B cell (primary cell): ENCODE results near the gene MLF2. TPM values are rescaled to one million over a fixed set of nuclear protein-coding genes. Genes with fewer than 3 reads are reported as not detected.

Source experiments
- ATAC-seq: fragments of 200-7000 bp; cut with Tn5 transposase; one replicate; pipeline ENCODE4 v1.10.0; 2021; ENCODE audit warnings: low read depth, mild to moderate bottlenecking, moderate number of reproducible peaks, moderate library complexity
- CTCF ChIA-PET: fragments of 350-600 bp; sonication (Branson Sonifier 250); formaldehyde crosslinking; loops from one replicate; lab custom pipeline; 2021; ENCODE audit warnings: antibody characterized with exemption, inconsistent platforms; lab: Charles Lee
- POLR2A ChIA-PET: fragments of 350-600 bp; sonication (Branson Sonifier 250); formaldehyde crosslinking; loops from one replicate; lab custom pipeline; 2021; ENCODE audit warnings: antibody characterized with exemption; lab: Charles Lee
- DNase-seq: peaks from one replicate; pipeline ENCODE4 v3.0.0; 2013
- H2AFZ ChIP-seq: 2 replicates; pipeline ENCODE4 v1.6.1; 2012; ENCODE audit warnings: mild to moderate bottlenecking, low read depth, low read length; ENCODE audit not compliant: insufficient read depth, poor library complexity, severe bottlenecking
- H3K27ac ChIP-seq, 2 donors: 1 replicate in 1 of 2; 2 replicates in 1 of 2; pipeline ENCODE4 v1.5.1; 2012 to 2013; ENCODE audit warnings: low read length in 2 of 2, mild to moderate bottlenecking in 2 of 2, moderate library complexity in 1 of 2
- H3K27me3 ChIP-seq, 4 experiments: fragments of 200-600 bp in 1 of 4; sonication (generic) in 1 of 4; replicated peaks in 1 of 4; 1 replicate in 2 of 4; 2 replicates in 2 of 4; pipeline versions ENCODE4 v1.6.1 to v1.7.0; 2013 to 2016; ENCODE audit warnings: low read length in 3 of 4, mild to moderate bottlenecking in 2 of 4, mixed read lengths in 1 of 4, moderate library complexity in 1 of 4; ENCODE audit not compliant: insufficient read depth in 4 of 4, control insufficient read depth in 3 of 4; ENCODE audit errors: control extremely low read depth in 1 of 4
- H3K36me3 ChIP-seq, 2 experiments: replicated peaks in 1 of 2; 1 replicate in 1 of 2; 2 replicates in 1 of 2; pipeline versions ENCODE4 v1.6.1 to v1.7.1; 2013; ENCODE audit warnings: low read length in 1 of 2; ENCODE audit not compliant: insufficient read depth in 2 of 2, control insufficient read depth in 1 of 2; ENCODE audit errors: control extremely low read depth in 1 of 2, extremely low read depth in 1 of 2
- H3K4me1 ChIP-seq, 2 donors: fragments of 200-600 bp in 1 of 2; sonication (generic) in 1 of 2; 1 replicate in 1 of 2; 2 replicates in 1 of 2; pipeline versions ENCODE4 v1.5.1 to v1.6.1; 2013 to 2017; ENCODE audit warnings: low read length in 2 of 2; ENCODE audit not compliant: control insufficient read depth in 2 of 2, insufficient read depth in 2 of 2
- H3K4me2 ChIP-seq: replicated peaks from 2 replicates; pipeline ENCODE3; 2012; ENCODE audit warnings: mild to moderate bottlenecking, low read depth, low read length; ENCODE audit not compliant: poor library complexity, severe bottlenecking
- H3K4me3 ChIP-seq, 5 experiments: fragments of 200-600 bp in 1 of 5; sonication (generic) in 1 of 5; 1 replicate in 3 of 5; 2 replicates in 2 of 5; pipeline versions ENCODE4 v1.5.1 to v1.7.0; 2011 to 2016; ENCODE audit warnings: low read length in 4 of 5, mild to moderate bottlenecking in 4 of 5, low read depth in 2 of 5, control low read depth in 1 of 5, moderate library complexity in 1 of 5; ENCODE audit not compliant: insufficient read depth in 1 of 5; ENCODE audit errors: control extremely low read depth in 1 of 5, extremely low read depth in 1 of 5
- H3K79me2 ChIP-seq: fragments of 200-600 bp; sonication (generic); one replicate; pipeline ENCODE4 v1.6.0; 2016; ENCODE audit warnings: low read length; ENCODE audit not compliant: control insufficient read depth, insufficient read depth
- H3K9ac ChIP-seq: fragments of 200-600 bp; sonication (generic); 2 replicates; pipeline ENCODE4 v1.6.1; 2017; ENCODE audit warnings: mild to moderate bottlenecking, low read length, moderate library complexity
- H3K9me3 ChIP-seq, 3 donors: one replicate each; pipeline versions ENCODE4 v1.6.1 to v1.7.1; 2013; ENCODE audit warnings: low read length in 2 of 3; ENCODE audit not compliant: control insufficient read depth in 2 of 3, insufficient read depth in 1 of 3; ENCODE audit errors: control extremely low read depth in 1 of 3
- H4K20me1 ChIP-seq: 2 replicates; pipeline ENCODE4 v1.6.0; 2012; ENCODE audit warnings: mild to moderate bottlenecking, low read length; ENCODE audit not compliant: insufficient read depth, control insufficient read depth, poor library complexity, severe bottlenecking
- H3K27ac Mint-ChIP-seq: one replicate; pipeline ENCODE4 v1.8.0; 2021; ENCODE audit warnings: mixed read lengths
- H3K27me3 Mint-ChIP-seq: one replicate; pipeline ENCODE4 v1.8.0; 2021; ENCODE audit warnings: mixed read lengths
- H3K4me1 Mint-ChIP-seq: one replicate; pipeline ENCODE4 v1.8.0; 2021; ENCODE audit warnings: mixed read lengths
- H3K4me3 Mint-ChIP-seq: one replicate; pipeline ENCODE4 v1.8.0; 2021; ENCODE audit warnings: mixed read lengths
- H3K9me3 Mint-ChIP-seq: one replicate; pipeline ENCODE4 v1.8.0; 2022; ENCODE audit warnings: mixed read lengths; ENCODE audit not compliant: insufficient read depth
- CTCF ChIP-seq: fragments of 200-600 bp; IDR thresholded peaks from one replicate; pipeline ENCODE4 v1.8.0; 2022; ENCODE audit warnings: antibody characterized with exemption, mild to moderate bottlenecking
- EZH2 ChIP-seq: IDR thresholded peaks from 2 replicates; pipeline ENCODE4 v1.6.1; 2012; ENCODE audit warnings: borderline replicate concordance, low read depth, mild to moderate bottlenecking, moderate library complexity, low read length; ENCODE audit not compliant: insufficient read depth, poor library complexity, severe bottlenecking
- WGBS: methylation state at CpG from one replicate; pipeline ENCODE4 v1.1.5; 2013; ENCODE audit warnings: missing lambda C conversion rate; ENCODE audit not compliant: insufficient coverage; 5-methylcytosine and 5-hydroxymethylcytosine counted together
- intact Hi-C: fragments of 100-400 bp; cut with micrococcal nuclease; formaldehyde crosslinking; loops from one replicate; pipeline ENCODE4 v1.10.0; 2022
- polyA plus RNA-seq: library from polyadenylated mRNA; depleted of rRNA; stranded (reverse); fragments of >200 nt; gene quantifications from 2 replicates; pipeline ENCODE4 v1.2.3, GENCODE V29; 2012
- total RNA-seq, 2 donors: library from RNA; stranded (reverse); fragments of 120-200 nt in 1 of 2; gene quantifications; 1 replicate in 1 of 2; 2 replicates in 1 of 2; pipeline versions ENCODE4 v1.2.3 to v1.2.4, GENCODE V29; 2013 to 2022

Gene MLF2
- total and polyA plus RNA-seq, 2 donors (not counting 1 experiment from before 2014, with no cell fraction given): 97.2 to 190 TPM

DNA sequence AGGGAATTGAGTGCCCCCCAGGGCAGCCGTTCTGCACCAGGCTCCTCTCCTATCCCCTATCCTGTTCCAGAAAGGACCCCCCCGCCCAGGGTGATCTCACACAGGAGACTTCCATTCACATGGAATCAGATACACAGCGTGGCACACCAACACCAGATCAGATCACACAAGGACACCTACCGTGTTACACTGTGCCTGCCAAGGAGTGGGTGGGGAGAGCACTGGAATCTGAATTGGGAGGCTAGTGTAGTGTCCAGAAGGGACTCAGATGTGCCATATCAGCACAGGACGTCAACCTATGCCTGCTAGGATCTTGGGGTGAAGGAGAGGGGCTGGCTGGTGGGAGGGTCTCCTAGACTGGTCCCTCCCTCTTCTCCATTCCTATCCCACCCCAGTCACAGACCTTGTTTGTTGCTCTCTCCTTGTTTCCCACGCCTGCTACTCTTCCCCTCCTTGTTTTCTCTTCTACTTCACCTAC is 15.5 kb upstream of the MLF2 start:
- no peaks in the 10 kb centered on the region for H3K9me3 Mint-ChIP-seq
- DNase-seq: no peak
- no peak overlapping the region for H3K27ac ChIP-seq
- peaks cover 56% of the 10 kb centered on the region for H3K27me3 Mint-ChIP-seq
- peaks cover 0 to 10% (median 0%) of the 10 kb centered on the region in 3 donors for H3K9me3 ChIP-seq
- H3K36me3 ChIP-seq: no peaks in the 10 kb centered on the region
- H2AFZ ChIP-seq: no peak overlapping the region
- intact Hi-C loops: loop anchor here (5.0 kb wide), 1 partner anchor 84 kb away; the partner anchor contains the start of genes CDCA3 and USP5
- ChIA-PET CTCF (interaction anchor here (0.6 to 6.0 kb wide), 2 partner anchors 13 to 81 kb away, joined by 4 to 85 read pairs; partner anchors contain the start of gene MLF2), POLR2A (no interaction called here)
- no peak overlapping the region for H3K4me3 ChIP-seq
- no peak for ATAC-seq
- H3K4me2 ChIP-seq: no peak overlapping the region
- no peak overlapping the region for H3K9ac ChIP-seq
- H3K27ac Mint-ChIP-seq: no peak overlapping the region
- WGBS: 100% methylated on average over 1 of the region's 6 CpGs
- no peaks in the 10 kb centered on the region for H3K79me2 ChIP-seq
- TF ChIP-seq CTCF: no peak
- TF ChIP-seq EZH2: no peak
- H3K4me3 Mint-ChIP-seq: peak overlapping the region; percentile 1
- H3K4me1 ChIP-seq: peaks cover 47 to 55% of the 10 kb centered on the region in 2 donors
- peaks cover 0 to 79% (median 40%) of the 10 kb centered on the region in 4 experiments for H3K27me3 ChIP-seq
- H4K20me1 ChIP-seq: no peaks in the 10 kb centered on the region
- peaks cover 41% of the 10 kb centered on the region for H3K4me1 Mint-ChIP-seq
